Ovary (tissue), 3 donors: ENCODE results near the gene DYRK1B.

Experiments
- EP300 ChIP-seq: sonication (generic); formaldehyde crosslinking; IDR thresholded peaks from one replicate; pipeline ENCODE4 v1.6.1; 2017; ENCODE audit warnings: antibody characterized with exemption
- POLR2A ChIP-seq: fragments of 450-650 bp; IDR thresholded peaks from one replicate; pipeline ENCODE4 v1.6.1; 2017; ENCODE audit warnings: antibody characterized with exemption, mild to moderate bottlenecking, moderate library complexity
- TF ChIP-seq, protein P1 (sequence below), 3 donors: fragments of 450-650 bp in 2 of 3; fragments of 200-600 bp in 1 of 3; IDR thresholded peaks; one replicate each; pipeline versions ENCODE4 v1.5.1 to v1.8.0; 2016 to 2022; ENCODE audit warnings: antibody characterized with exemption in 3 of 3, mild to moderate bottlenecking in 1 of 3
- donor health status: DM: no; HTN: no; CAD: no.

DNA sequence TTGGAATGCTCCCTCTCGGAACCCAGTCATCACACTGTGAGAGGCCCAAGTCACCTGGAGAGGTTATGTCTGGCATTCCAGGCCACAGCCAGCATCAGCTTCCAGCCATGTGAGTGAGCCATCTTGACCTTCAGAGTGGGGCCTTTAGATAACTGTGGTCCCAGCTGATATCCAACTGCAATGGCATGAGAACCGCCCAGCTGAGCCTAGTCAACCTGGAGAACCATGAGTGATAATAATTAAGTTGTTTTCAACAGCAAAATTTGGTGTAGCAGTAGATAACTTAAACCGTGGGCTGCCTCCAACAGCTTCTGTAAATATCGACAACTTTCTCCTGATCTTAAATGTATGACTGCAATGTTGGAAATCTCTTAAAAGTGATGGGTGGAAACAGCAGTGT lies 24.6 kb downstream of the DYRK1B start:
- TF ChIP-seq, protein P1, sequence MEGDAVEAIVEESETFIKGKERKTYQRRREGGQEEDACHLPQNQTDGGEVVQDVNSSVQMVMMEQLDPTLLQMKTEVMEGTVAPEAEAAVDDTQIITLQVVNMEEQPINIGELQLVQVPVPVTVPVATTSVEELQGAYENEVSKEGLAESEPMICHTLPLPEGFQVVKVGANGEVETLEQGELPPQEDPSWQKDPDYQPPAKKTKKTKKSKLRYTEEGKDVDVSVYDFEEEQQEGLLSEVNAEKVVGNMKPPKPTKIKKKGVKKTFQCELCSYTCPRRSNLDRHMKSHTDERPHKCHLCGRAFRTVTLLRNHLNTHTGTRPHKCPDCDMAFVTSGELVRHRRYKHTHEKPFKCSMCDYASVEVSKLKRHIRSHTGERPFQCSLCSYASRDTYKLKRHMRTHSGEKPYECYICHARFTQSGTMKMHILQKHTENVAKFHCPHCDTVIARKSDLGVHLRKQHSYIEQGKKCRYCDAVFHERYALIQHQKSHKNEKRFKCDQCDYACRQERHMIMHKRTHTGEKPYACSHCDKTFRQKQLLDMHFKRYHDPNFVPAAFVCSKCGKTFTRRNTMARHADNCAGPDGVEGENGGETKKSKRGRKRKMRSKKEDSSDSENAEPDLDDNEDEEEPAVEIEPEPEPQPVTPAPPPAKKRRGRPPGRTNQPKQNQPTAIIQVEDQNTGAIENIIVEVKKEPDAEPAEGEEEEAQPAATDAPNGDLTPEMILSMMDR (IDR thresholded peaks at IDR 0.05), result no peak
- TF ChIP-seq POLR2A (no peak), EP300 (no peak)
